NB4 (cell line): ENCODE data around the gene KLK14.

Experiments
- MYC ChIP-seq: IDR thresholded peaks from 2 replicates; pipeline ENCODE4 v1.6.1; 2011; ENCODE audit warnings: low read depth, low read length
- POLR2A ChIP-seq: IDR thresholded peaks from 2 replicates; pipeline ENCODE4 v1.6.1; 2011; ENCODE audit warnings: mild to moderate bottlenecking; ENCODE audit not compliant: insufficient read length; ENCODE audit errors: extremely low read depth
- TF ChIP-seq, protein P1 (sequence below): IDR thresholded peaks from one replicate; pipeline ENCODE4 v1.5.1; 2012; ENCODE audit warnings: low read depth, low read length

DNA sequence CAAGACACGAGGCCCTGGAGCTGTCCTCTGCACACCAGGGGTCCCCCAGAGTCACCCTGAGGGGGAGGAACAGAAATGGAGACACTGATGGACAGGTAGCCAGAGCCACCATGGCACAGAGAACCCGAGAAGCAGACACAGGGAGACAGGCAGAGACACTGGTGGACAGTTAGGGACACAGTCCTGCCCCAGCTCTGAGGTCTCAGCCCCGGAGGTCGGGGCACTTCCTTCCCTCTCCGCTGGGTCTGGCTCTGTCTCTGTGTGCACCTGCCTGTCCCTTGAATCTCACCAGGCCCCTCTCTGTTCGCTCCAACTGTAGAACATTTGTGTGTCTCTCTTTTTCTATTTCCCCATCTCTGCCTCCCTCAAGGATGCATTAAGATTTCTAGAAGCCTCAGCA, 4.6 kb downstream of the KLK14 start:
- TF ChIP-seq, protein P1, sequence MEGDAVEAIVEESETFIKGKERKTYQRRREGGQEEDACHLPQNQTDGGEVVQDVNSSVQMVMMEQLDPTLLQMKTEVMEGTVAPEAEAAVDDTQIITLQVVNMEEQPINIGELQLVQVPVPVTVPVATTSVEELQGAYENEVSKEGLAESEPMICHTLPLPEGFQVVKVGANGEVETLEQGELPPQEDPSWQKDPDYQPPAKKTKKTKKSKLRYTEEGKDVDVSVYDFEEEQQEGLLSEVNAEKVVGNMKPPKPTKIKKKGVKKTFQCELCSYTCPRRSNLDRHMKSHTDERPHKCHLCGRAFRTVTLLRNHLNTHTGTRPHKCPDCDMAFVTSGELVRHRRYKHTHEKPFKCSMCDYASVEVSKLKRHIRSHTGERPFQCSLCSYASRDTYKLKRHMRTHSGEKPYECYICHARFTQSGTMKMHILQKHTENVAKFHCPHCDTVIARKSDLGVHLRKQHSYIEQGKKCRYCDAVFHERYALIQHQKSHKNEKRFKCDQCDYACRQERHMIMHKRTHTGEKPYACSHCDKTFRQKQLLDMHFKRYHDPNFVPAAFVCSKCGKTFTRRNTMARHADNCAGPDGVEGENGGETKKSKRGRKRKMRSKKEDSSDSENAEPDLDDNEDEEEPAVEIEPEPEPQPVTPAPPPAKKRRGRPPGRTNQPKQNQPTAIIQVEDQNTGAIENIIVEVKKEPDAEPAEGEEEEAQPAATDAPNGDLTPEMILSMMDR = no peak
- TF ChIP-seq MYC (no peak), POLR2A (no peak)
